Stimulated activated CD4-positive, alpha-beta T cell treated with anti-CD3 and anti-CD28 coated beads, Interleukin-4, amount 100 ng/mL, for 4 hours (primary cell): ENCODE data around the gene JMJD6.

Experiments
- DNase-seq, 2 experiments: peaks; one replicate each; pipeline ENCODE4 v3.0.0-alpha.2; 2020

The JMJD6 gene

GRCh38 chr17:76678330-76678729 is 48.1 kb downstream of the JMJD6 start:
- no peak for DNase-seq

GRCh38 chr17:76677406-76677805 is 49.0 kb downstream of the JMJD6 start:
- no peak for DNase-seq

- DNase-seq = no peak
These were observed 49.8 kb downstream of the JMJD6 start for GRCh38 chr17:76676629-76677028.

GRCh38 chr17:76675648-76676047 is 50.8 kb downstream of the JMJD6 start:
- DNase-seq = no peak

GRCh38 chr17:76674600-76674999 is 51.8 kb downstream of the JMJD6 start:
- DNase-seq = no peak

GRCh38 chr17:76673729-76674128 is 52.7 kb downstream of the JMJD6 start:
- no peak for DNase-seq

- no peak for DNase-seq
These were observed 53.5 kb downstream of the JMJD6 start for GRCh38 chr17:76672892-76673291.

- no peak for DNase-seq
These were observed 54.0 kb downstream of the JMJD6 start for GRCh38 chr17:76672270-76672851.

GRCh38 chr17:76671912-76672262 is 54.5 kb downstream of the JMJD6 start:
- no peak for DNase-seq

- DNase-seq = peak; percentile 96 to 99
These were observed 55.1 kb downstream of the JMJD6 start for GRCh38 chr17:76671123-76671911.

GRCh38 chr17:76670718-76671122 is 55.7 kb downstream of the JMJD6 start:
- DNase-seq = no peak

- DNase-seq = no peak
These were observed 56.2 kb downstream of the JMJD6 start for GRCh38 chr17:76670020-76670717.
